K562 (cell line): ENCODE data around the gene SLC19A1. TPM values are rescaled to one million over a fixed set of nuclear protein-coding genes. Genes with fewer than 3 reads are reported as not detected.

ENCODE experiments used
- FIP1L1 ChIP-seq: fragments of 200-400 bp; formaldehyde crosslinking; IDR thresholded peaks from 2 replicates; pipeline ENCODE4 v1.6.1; 2018; ENCODE audit warnings: mild to moderate bottlenecking, low read depth, low read length; ENCODE audit not compliant: poor library complexity, severe bottlenecking
- FOSL1 ChIP-seq: fragments of 200-800 bp; sonication (Bioruptor generic); conservative IDR thresholded peaks from 2 replicates; pipeline ENCODE4 v1.6.1; 2016; ENCODE audit warnings: missing genetic modification characterization, missing compliant biosample characterization
- FOXK1 ChIP-seq: sonication (generic); formaldehyde crosslinking; IDR thresholded peaks from 2 replicates; pipeline ENCODE4 v1.8.0; 2022; ENCODE audit warnings: missing genetic modification reagents, mild to moderate bottlenecking, borderline replicate concordance
- GTF3C2 ChIP-seq: IDR thresholded peaks from 3 replicates; pipeline ENCODE4 v1.6.1; 2011; ENCODE audit warnings: borderline replicate concordance, mild to moderate bottlenecking, moderate library complexity; ENCODE audit not compliant: insufficient read length; ENCODE audit errors: extremely low read depth
- HINFP ChIP-seq: fragments of 450-650 bp; conservative IDR thresholded peaks from 2 replicates; pipeline ENCODE4 v1.6.1; 2016; ENCODE audit warnings: missing genetic modification characterization, low read depth, mild to moderate bottlenecking, control low read depth, missing compliant biosample characterization
- KLF13 ChIP-seq: fragments of 450-650 bp; IDR thresholded peaks from 2 replicates; pipeline ENCODE4 v1.6.1; 2016; ENCODE audit warnings: missing genetic modification characterization, low read depth, mild to moderate bottlenecking, missing compliant biosample characterization, moderate library complexity, borderline replicate concordance
- SOX6 ChIP-seq: fragments of 450-650 bp; IDR thresholded peaks from 2 replicates; pipeline ENCODE4 v1.6.1; 2014; ENCODE audit warnings: mild to moderate bottlenecking
- TAF7 ChIP-seq: fragments of 450-650 bp; IDR thresholded peaks from 2 replicates; pipeline ENCODE4 v1.6.1; 2016; ENCODE audit warnings: missing genetic modification characterization, missing compliant biosample characterization
- THRAP3 ChIP-seq: fragments of 450-650 bp; IDR thresholded peaks from 2 replicates; pipeline ENCODE4 v1.6.1; 2016; ENCODE audit warnings: mild to moderate bottlenecking, inconsistent platforms, borderline replicate concordance
- TRIM25 ChIP-seq: fragments of 450-650 bp; IDR thresholded peaks from 2 replicates; pipeline ENCODE4 v1.7.0; 2016; ENCODE audit warnings: borderline replicate concordance
- ZMIZ1 ChIP-seq, 2 experiments: fragments of 150-350 bp in 1 of 2; IDR thresholded peaks; 2 replicates each; pipeline ENCODE4 v1.6.1; 2012 to 2016; ENCODE audit warnings: low read depth in 2 of 2, low read length in 2 of 2, mild to moderate bottlenecking in 1 of 2, moderate library complexity in 1 of 2
- ZNF217 ChIP-seq: sonication (generic); formaldehyde crosslinking; IDR thresholded peaks from 2 replicates; pipeline ENCODE4 v1.8.0; 2022; ENCODE audit warnings: mild to moderate bottlenecking, missing genetic modification reagents
- ZNF253 ChIP-seq: fragments of 250-450 bp; sonication (Bioruptor Pico); conservative IDR thresholded peaks from 2 replicates; pipeline ENCODE4 v1.6.1; 2021; ENCODE audit warnings: mild to moderate bottlenecking
- ZNF740 ChIP-seq, 3 experiments: fragments of 200-800 bp in 1 of 3; sonication (Bioruptor generic) in 1 of 3; sonication (generic) in 1 of 3; formaldehyde crosslinking in 1 of 3; IDR thresholded peaks; 2 replicates each; pipeline versions ENCODE4 v1.6.1 to v1.8.0; 2016 to 2022; ENCODE audit warnings: mild to moderate bottlenecking in 2 of 3, missing compliant biosample characterization in 2 of 3, missing genetic modification characterization in 2 of 3, missing genetic modification reagents in 1 of 3
- polyA plus RNA-seq, 8 experiments: library from polyadenylated mRNA; depleted of rRNA in 4 of 8; stranded (reverse) in 5 of 8; unstranded in 3 of 8; fragments of >200 nt; fragmentation: Nextera tagmentation in 2 of 8; fragmentation: Illumina TruSeq in 1 of 8; extraction: Ambion mirVana in 2 of 8; extraction: Trizol in 1 of 8; gene quantifications; 2 replicates each; pipeline versions ENCODE4 v1.2.1 to v1.2.3, GENCODE V29; 2011 to 2014; ENCODE audit warnings: inconsistent platforms in 1 of 8, missing spikeins in 1 of 8
- total RNA-seq, 7 experiments: library from RNA; depleted of rRNA in 6 of 7; stranded (reverse); fragments of >200 nt in 6 of 7; fragmentation: Illumina TruSeq in 2 of 7; extraction: Trizol in 2 of 7; gene quantifications; 2 replicates each; pipeline versions ENCODE4 v1.2.1 to v1.2.3, GENCODE V29; 2011 to 2021; ENCODE audit warnings: low replicate concordance in 1 of 7

The SLC19A1 gene
- total and polyA plus RNA-seq, 9 of the 15 experiments (the other 6 are each of a cell fraction or from before 2014, with no cell fraction given), result 0.65 to 88.7 (median 12.0) TPM

- TF ChIP-seq THRAP3, result no peak
- 0 out of 2 replicates have a peak, but pooled peaks have one; percentile 23 for TF ChIP-seq ZNF740 (CRISPR knock-in tag; IDR thresholded peaks at IDR 0.05)
- no peak for TF ChIP-seq ZNF740 (tag; IDR thresholded peaks at IDR 0.05)
- no peak for TF ChIP-seq FOXK1
- TF ChIP-seq KLF13 (tag), result no peak
- TF ChIP-seq GTF3C2, result no peak
- TF ChIP-seq ZNF217 (CRISPR knock-in tag), result no peak
- TF ChIP-seq TAF7 (tag), result no peak
- no peak for TF ChIP-seq TRIM25
- no peak for TF ChIP-seq ZMIZ1 (IDR thresholded peaks at IDR 0.05; ENCODE audit: low read depth in 2 of 2, low read length in 2 of 2)
- no peak for TF ChIP-seq HINFP (tag)
- no peak for TF ChIP-seq FOSL1
- TF ChIP-seq ZNF253, result no peak
- peak; percentile 34; the same call in 1 of the 2 replicates for TF ChIP-seq SOX6
- TF ChIP-seq FIP1L1, result no peak
Measured at GRCh38 chr21:45555557-45556301, 13.5 kb upstream of the SLC19A1 start (continued).
